SK-N-SH treated with all-trans-retinoic acid at 6 μM for 48 hours (cell line): ENCODE results near the gene RNF44.

Experiments
- ATAC-seq: fragments of 200-7000 bp; cut with Tn5 transposase; 3 replicates; pipeline ENCODE4 v1.9.1; 2020; ENCODE audit warnings: mild to moderate bottlenecking, moderate library complexity
- ARNTL ChIP-seq: fragments of 450-650 bp; formaldehyde crosslinking; IDR thresholded peaks from 2 replicates; pipeline ENCODE4 v1.5.0; 2020; ENCODE audit warnings: low read depth, mild to moderate bottlenecking, moderate library complexity, borderline replicate concordance
- BACH2 ChIP-seq: fragments of 250-450 bp; sonication (Bioruptor Pico); IDR thresholded peaks from 2 replicates; pipeline ENCODE4 v1.9.0; 2021; ENCODE audit warnings: mild to moderate bottlenecking, borderline replicate concordance
- CREB5 ChIP-seq: fragments of 250-450 bp; sonication (Bioruptor Pico); IDR thresholded peaks from 2 replicates; pipeline ENCODE4 v1.5.1; 2020; ENCODE audit warnings: low read depth, mild to moderate bottlenecking, moderate library complexity
- CSRNP3 ChIP-seq: fragments of 250-450 bp; sonication (Bioruptor Pico); IDR thresholded peaks from 2 replicates; pipeline ENCODE4 v1.5.1; 2021; ENCODE audit warnings: mild to moderate bottlenecking, moderate library complexity
- ESRRG ChIP-seq: fragments of 250-450 bp; sonication (Bioruptor Pico); IDR thresholded peaks from 2 replicates; pipeline ENCODE4 v1.6.1; 2021; ENCODE audit warnings: mild to moderate bottlenecking
- GLIS3 ChIP-seq: fragments of 250-450 bp; sonication (Bioruptor Pico); IDR thresholded peaks from 2 replicates; pipeline ENCODE4 v1.5.0; 2020; ENCODE audit warnings: mild to moderate bottlenecking, moderate library complexity
- ISL1 ChIP-seq: fragments of 250-450 bp; sonication (Bioruptor Pico); IDR thresholded peaks from 2 replicates; pipeline ENCODE4 v2.1.2; 2022; ENCODE audit warnings: mild to moderate bottlenecking, moderate library complexity
- OSR1 ChIP-seq: fragments of 250-450 bp; sonication (Bioruptor Pico); IDR thresholded peaks from 2 replicates; pipeline ENCODE4 v1.8.0; 2022; ENCODE audit warnings: moderate library complexity, mild to moderate bottlenecking, inconsistent platforms
- PPARA ChIP-seq: fragments of 250-450 bp; sonication (Bioruptor Pico); IDR thresholded peaks from 2 replicates; pipeline ENCODE4 v1.5.0; 2020; ENCODE audit warnings: mild to moderate bottlenecking, borderline replicate concordance
- RARB ChIP-seq: fragments of 250-450 bp; sonication (Bioruptor Pico); IDR thresholded peaks from 2 replicates; pipeline ENCODE4 v1.8.0; 2021; ENCODE audit warnings: mild to moderate bottlenecking, moderate library complexity
- TCF4 ChIP-seq: fragments of 250-450 bp; sonication (Bioruptor Pico); IDR thresholded peaks from 2 replicates; pipeline ENCODE4 v1.8.0; 2021; ENCODE audit warnings: mild to moderate bottlenecking, moderate library complexity, borderline replicate concordance
- TOX ChIP-seq: fragments of 250-450 bp; sonication (Bioruptor Pico); IDR thresholded peaks from 2 replicates; pipeline ENCODE4 v1.8.0; 2021; ENCODE audit warnings: mild to moderate bottlenecking, moderate library complexity, borderline replicate concordance
- ZC3H10 ChIP-seq: fragments of 250-450 bp; sonication (Bioruptor Pico); IDR thresholded peaks from 2 replicates; pipeline ENCODE4 v1.5.1; 2021; ENCODE audit warnings: mild to moderate bottlenecking, moderate library complexity
- ZFP3 ChIP-seq: fragments of 250-450 bp; sonication (Bioruptor Pico); IDR thresholded peaks from 2 replicates; pipeline ENCODE4 v1.5.0; 2020; ENCODE audit warnings: mild to moderate bottlenecking, moderate library complexity
- ZFP30 ChIP-seq: fragments of 450-650 bp; formaldehyde crosslinking; IDR thresholded peaks from 2 replicates; pipeline ENCODE4 v1.5.0; 2022; ENCODE audit warnings: mild to moderate bottlenecking, moderate library complexity
- ZNF565 ChIP-seq: fragments of 450-650 bp; formaldehyde crosslinking; conservative IDR thresholded peaks from 2 replicates; pipeline ENCODE4 v1.5.0; 2020; ENCODE audit warnings: low read depth, mild to moderate bottlenecking, moderate library complexity
- ZNF70 ChIP-seq: fragments of 450-650 bp; formaldehyde crosslinking; IDR thresholded peaks from 2 replicates; pipeline ENCODE4 v1.5.0; 2020; ENCODE audit warnings: mild to moderate bottlenecking, moderate library complexity
- ZNF8 ChIP-seq: fragments of 450-650 bp; formaldehyde crosslinking; IDR thresholded peaks from 2 replicates; pipeline ENCODE4 v1.5.0; 2020; ENCODE audit warnings: mild to moderate bottlenecking, moderate library complexity

The RNF44 gene

GRCh38 chr5:176533390-176533789 lies 3.8 kb downstream of the RNF44 start (continued):
- no peak for TF ChIP-seq CSRNP3 (CRISPR knock-in tag)
- TF ChIP-seq GLIS3: no peak
- TF ChIP-seq ZNF8 (CRISPR knock-in tag): no peak
- no peak for TF ChIP-seq ZFP30 (CRISPR knock-in tag)
- TF ChIP-seq PPARA (CRISPR knock-in tag): no peak

- TF ChIP-seq ZFP30 (CRISPR knock-in tag): no peak
- no peak for TF ChIP-seq CREB5 (CRISPR knock-in tag)
- TF ChIP-seq ARNTL (CRISPR knock-in tag): no peak
- TF ChIP-seq TOX (CRISPR knock-in tag): no peak
- TF ChIP-seq RARB (CRISPR knock-in tag): no peak
- no peak for TF ChIP-seq PPARA (CRISPR knock-in tag)
- no peak for TF ChIP-seq CSRNP3 (CRISPR knock-in tag)
- no peak for TF ChIP-seq ZNF8 (CRISPR knock-in tag)
- TF ChIP-seq ESRRG (CRISPR knock-in tag): no peak
- TF ChIP-seq ISL1: no peak
- no peak for TF ChIP-seq BACH2 (CRISPR knock-in tag)
- no peak for TF ChIP-seq ZNF70 (CRISPR knock-in tag)
- no peak for TF ChIP-seq GLIS3
- TF ChIP-seq TCF4 (CRISPR knock-in tag): no peak
- no peak for TF ChIP-seq ZC3H10 (CRISPR knock-in tag)
- TF ChIP-seq, all 23 proteins: peak for 0
- no peak for ATAC-seq
Observed at GRCh38 chr5:176532795-176533194, 4.4 kb downstream of the RNF44 start.

- ATAC-seq: no peak
Observed at GRCh38 chr5:176531902-176532493, 5.2 kb downstream of the RNF44 start.

More at GRCh38 chr5:176531902-176532493, 5.2 kb downstream of the RNF44 start:
- TF ChIP-seq CSRNP3 (CRISPR knock-in tag): no peak
- TF ChIP-seq CREB5 (CRISPR knock-in tag): no peak
- no peak for TF ChIP-seq BACH2 (CRISPR knock-in tag)
- no peak for TF ChIP-seq ZNF565 (CRISPR knock-in tag)
- no peak for TF ChIP-seq ZNF8 (CRISPR knock-in tag)
- no peak for TF ChIP-seq ZFP3
- TF ChIP-seq RARB (CRISPR knock-in tag): no peak
- TF ChIP-seq OSR1 (CRISPR knock-in tag): no peak
- TF ChIP-seq GLIS3: no peak
